Ovary (tissue), 9 donors: ENCODE data around the gene WRNIP1. TPM values are rescaled to one million over a fixed set of nuclear protein-coding genes. Genes with fewer than 3 reads are reported as not detected.

Source experiments
- DNase-seq, 5 donors: peaks; one replicate each; pipeline ENCODE4 v3.0.0-alpha.2; 2019 to 2020
- H3K27ac ChIP-seq, 2 donors: fragments of 200-600 bp; one replicate each; pipeline versions ENCODE4 v1.5.1 to v1.8.0; 2019 to 2022
- H3K27me3 ChIP-seq: fragments of 200-600 bp; one replicate; pipeline ENCODE4 v1.8.0; 2022
- H3K36me3 ChIP-seq: fragments of 200-600 bp; sonication (generic); one replicate; pipeline ENCODE4 v1.5.1; 2019
- H3K4me1 ChIP-seq: one replicate; pipeline ENCODE4 v1.8.1; 2013; ENCODE audit warnings: mild to moderate bottlenecking, moderate library complexity; ENCODE audit not compliant: insufficient read depth
- H3K4me3 ChIP-seq: fragments of 200-600 bp; sonication (generic); one replicate; pipeline ENCODE4 v1.5.1; 2017
- H3K9me3 ChIP-seq, 2 donors: fragments of 200-600 bp in 1 of 2; sonication (generic) in 1 of 2; one replicate each; pipeline versions ENCODE4 v1.5.1 to v1.8.1; 2013 to 2019; ENCODE audit warnings: mild to moderate bottlenecking in 1 of 2, moderate library complexity in 1 of 2
- CTCF ChIP-seq, 3 donors: fragments of 450-650 bp in 2 of 3; fragments of 200-600 bp in 1 of 3; IDR thresholded peaks; one replicate each; pipeline versions ENCODE4 v1.5.1 to v1.8.0; 2016 to 2022; ENCODE audit warnings: antibody characterized with exemption in 3 of 3, mild to moderate bottlenecking in 1 of 3
- EP300 ChIP-seq: sonication (generic); formaldehyde crosslinking; IDR thresholded peaks from one replicate; pipeline ENCODE4 v1.6.1; 2017; ENCODE audit warnings: antibody characterized with exemption
- POLR2A ChIP-seq: fragments of 450-650 bp; IDR thresholded peaks from one replicate; pipeline ENCODE4 v1.6.1; 2017; ENCODE audit warnings: antibody characterized with exemption, mild to moderate bottlenecking, moderate library complexity
- WGBS, 3 donors: extraction: QIAGEN DNeasy Blood & Tissue Kit in 1 of 3; methylation state at CpG; one replicate each; pipeline versions ENCODE4 v1.1.5 to v1.1.7; 2013 to 2017; 5-methylcytosine and 5-hydroxymethylcytosine counted together
- intact Hi-C, 4 donors: fragments of 100-400 bp; cut with DNase I; formaldehyde crosslinking; loops; one replicate each; pipeline versions ENCODE4 v1.11.0 to v1.15.1; 2022 to 2023
- polyA plus RNA-seq, 2 donors: library from polyadenylated mRNA; stranded (reverse); fragments of 200-250 nt in 1 of 2; fragments of 350-450 nt in 1 of 2; fragmentation: Illumina TruSeq in 1 of 2; extraction: RNeasy Lipid Tissue Mini Kit (QIAGEN cat#74804) in 1 of 2; gene quantifications; one replicate each; pipeline ENCODE4 v1.2.3, GENCODE V29; 2013 to 2014
- total RNA-seq, 7 donors: library from RNA; depleted of rRNA in 2 of 7; stranded (reverse); fragments of >200 nt in 2 of 7; fragmentation: NEBNext Ultra II Directional in 3 of 7; extraction: Animal tissue kit (Norgen Biotek cat#: 25700) in 3 of 7; gene quantifications; one replicate each; pipeline versions ENCODE4 v1.1.0 to v1.2.4, GENCODE V29; 2016 to 2023
- donor health status: DM: no; HTN: no; CAD: no; lungs with moderate emphysema.
- donor health status: DM: no; HTN: no; CAD: no.
- donor health status: Bipolar disorder and iron deficiency.
- donor health status: DM: yes; HTN: yes; CAD: no.
- donor health status: DM: no; HTN: no; CAD: no.
- donor health status: DM: yes; HTN: yes; CAD: no.

Gene WRNIP1
- total and polyA plus RNA-seq, 9 donors: 30.4 to 73.4 (median 34.6) TPM

GRCh38 chr6:2794171-2794730 is 29.1 kb downstream of the WRNIP1 start:
- H3K27me3 ChIP-seq: no peaks in the 10 kb centered on the region
- no peaks in the 10 kb centered on the region for H3K36me3 ChIP-seq
- WGBS, 3 donors: 89 to 91% (median 89%) methylated on average over 5 of the region's 5 CpGs
- H3K4me1 ChIP-seq: peaks cover 1% of the 10 kb centered on the region
- DNase-seq: no peak
- no peak for TF ChIP-seq CTCF (IDR thresholded peaks at IDR 0.05)
- no peak for TF ChIP-seq EP300
- H3K9me3 ChIP-seq: no peaks in the 10 kb centered on the region
- H3K27ac ChIP-seq: no peak overlapping the region
- no peak overlapping the region for H3K4me3 ChIP-seq
- intact Hi-C loops: loop anchor here in 2 of 4 donors (5.0 kb wide), 1 partner anchor 138 kb away; no protein-coding TSS in a partner anchor

- TF ChIP-seq CTCF (IDR thresholded peaks at IDR 0.05) (no peak), POLR2A (no peak)
- Histone ChIP-seq H3K4me3 (no peak overlapping the region), H3K27ac (no peak overlapping the region), H3K9me3 (no peaks in the 10 kb centered on the region), H3K27me3 (no peaks in the 10 kb centered on the region), H3K36me3 (no peaks in the 10 kb centered on the region), H3K4me1 (peaks cover 1% of the 10 kb centered on the region)
- WGBS, 3 donors: 81 to 88% (median 88%) methylated on average over 2 of the region's 2 CpGs
- DNase-seq: no peak
- intact Hi-C loops: no loop called here
Measured at GRCh38 chr6:2795162-2795561, 30.0 kb downstream of the WRNIP1 start.

- TF ChIP-seq EP300: no peak
- TF ChIP-seq POLR2A: no peak
- TF ChIP-seq CTCF (IDR thresholded peaks at IDR 0.05): no peak
- intact Hi-C loops: no loop called here
- H3K4me1 ChIP-seq: peaks cover 1% of the 10 kb centered on the region
Measured at GRCh38 chr6:2795956-2796355, 30.8 kb downstream of the WRNIP1 start.

GRCh38 chr6:2796861-2797260 is 31.7 kb downstream of the WRNIP1 start:
- Histone ChIP-seq H3K4me1 (peaks cover 1% of the 10 kb centered on the region), H3K4me3 (no peak overlapping the region), H3K9me3 (no peaks in the 10 kb centered on the region), H3K27me3 (no peaks in the 10 kb centered on the region), H3K27ac (no peak overlapping the region), H3K36me3 (no peaks in the 10 kb centered on the region)
- 71 to 74% (median 72%) methylated on average over 6 of the region's 6 CpGs for WGBS, 3 donors
- DNase-seq: no peak
- intact Hi-C loops: no loop called here
- no peak for TF ChIP-seq EP300
- TF ChIP-seq CTCF (IDR thresholded peaks at IDR 0.05): no peak

More at GRCh38 chr6:2795956-2796355, 30.8 kb downstream of the WRNIP1 start:
- Histone ChIP-seq H3K36me3 (no peaks in the 10 kb centered on the region), H3K9me3 (no peaks in the 10 kb centered on the region), H3K4me3 (no peak overlapping the region), H3K27ac (no peak overlapping the region), H3K27me3 (no peaks in the 10 kb centered on the region)
- no peak for DNase-seq
- 93 to 95% (median 94%) methylated on average over 16 of the region's 16 CpGs for WGBS, 3 donors
